H1 (cell line): Measurements from ENCODE around the gene WDR26. TPM values are rescaled to one million over a fixed set of nuclear protein-coding genes. Genes with fewer than 3 reads are reported as not detected.

Experiments
- FOSL1 ChIP-seq: IDR thresholded peaks from 2 replicates; pipeline ENCODE4 v1.6.1; 2011; ENCODE audit warnings: mild to moderate bottlenecking, low read depth, low read length, moderate library complexity; ENCODE audit not compliant: insufficient read depth
- POLR2AphosphoS5 ChIP-seq: IDR thresholded peaks from 2 replicates; pipeline ENCODE4 v1.6.1; 2011; ENCODE audit warnings: low read depth, low read length
- RBBP5 ChIP-seq: IDR thresholded peaks from 2 replicates; pipeline ENCODE4 v1.7.1; 2012; ENCODE audit warnings: low read depth, mild to moderate bottlenecking, inconsistent platforms, low read length, moderate library complexity, borderline replicate concordance
- SAP30 ChIP-seq: fragments of 300-600 bp; sonication (generic); IDR thresholded peaks from 2 replicates; pipeline ENCODE4 v1.7.1; 2012; ENCODE audit warnings: low read length, moderate library complexity, mild to moderate bottlenecking, inconsistent platforms; ENCODE audit not compliant: insufficient read depth, insufficient replicate concordance
- SP4 ChIP-seq: IDR thresholded peaks from 2 replicates; pipeline ENCODE4 v1.6.1; 2012; ENCODE audit warnings: low read length, inconsistent platforms
- SRF ChIP-seq: IDR thresholded peaks from 2 replicates; pipeline ENCODE4 v1.6.1; 2011; ENCODE audit warnings: mild to moderate bottlenecking, low read depth, low read length, moderate library complexity
- TCF12 ChIP-seq: IDR thresholded peaks from 2 replicates; pipeline ENCODE4 v1.6.1; 2011; ENCODE audit warnings: low read depth, mild to moderate bottlenecking, low read length
- polyA plus RNA-seq, 7 experiments: library from polyadenylated mRNA; depleted of rRNA in 3 of 7; stranded (reverse) in 5 of 7; unstranded in 2 of 7; fragments of >200 nt in 5 of 7; fragments of 200-250 nt in 2 of 7; gene quantifications; 1 replicate in 5 of 7; 2 replicates in 1 of 7; 4 replicates in 1 of 7; pipeline versions ENCODE4 v1.2.1 to v1.2.3, GENCODE V29; 2011 to 2013; ENCODE audit warnings: missing spikeins in 2 of 7, mixed read lengths in 2 of 7
- total RNA-seq: library from RNA; stranded (reverse); fragmentation: NEBNext Ultra II Directional; extraction: Animal tissue kit (Norgen Biotek cat#: 25700); gene quantifications from 2 replicates; pipeline ENCODE4 v1.2.1, GENCODE V29; 2021

Gene WDR26
- total and polyA plus RNA-seq, 2 of the 8 experiments (the other 6 are each of a cell fraction or from before 2014, with no cell fraction given) = 18.0 to 72.5 TPM

GRCh38 chr1:224457782-224458144 lies 23.2 kb upstream of the WDR26 start (continued):
- no peak for TF ChIP-seq TCF12
- TF ChIP-seq FOSL1 = no peak
- no peak for TF ChIP-seq SAP30
- no peak for TF ChIP-seq POLR2AphosphoS5
- no peak for TF ChIP-seq RBBP5
- TF ChIP-seq SP4 = no peak
- no peak for TF ChIP-seq SRF
